ENCODE measurements around the gene KRTAP19-3. TPM values are rescaled to one million over a fixed set of nuclear protein-coding genes. Genes with fewer than 3 reads are reported as not detected.

The KRTAP19-3 gene
- total RNA-seq, 6 experiments from 2014 or later = not detected

GRCh38 chr21:30480145-30480544 is 11.7 kb downstream of the KRTAP19-3 start, which contains the start of gene KRTAP19-1:
Gene KRTAP19-1, minus strand, starts transcription at chr21:30480367. Its CDS starts 50 bp downstream, at chr21:30480317.
- H3K27me3 ChIP-seq = no peaks in the 10 kb centered on the region
- H3K27ac ChIP-seq = no peak within 1 kb of the TSS
- no peak within 1 kb of the TSS for H3K4me3 ChIP-seq
- TF ChIP-seq CTCF (IDR thresholded peaks at IDR 0.05) (no peak), POLR2A (IDR thresholded peaks at IDR 0.05) (no peak)
- intact Hi-C loops (cut with DNase I) = no loop called here
- DNase-seq (no peak), ATAC-seq (no peak)
- H3K4me1 ChIP-seq = no peaks in the 10 kb centered on the region
- H3K9me3 ChIP-seq = no peaks in the 10 kb centered on the region
- 29% methylated on average over 1 of the region's 7 CpGs for WGBS (ENCODE audit: insufficient coverage, low coverage, low lambda C conversion rate, missing lambda C conversion rate)
- H3K36me3 ChIP-seq = no peaks in the 10 kb centered on the region

GRCh38 chr21:30479259-30479658 is 12.6 kb downstream of the KRTAP19-3 start:
- TF ChIP-seq CTCF (IDR thresholded peaks at IDR 0.05) (no peak), POLR2A (IDR thresholded peaks at IDR 0.05) (no peak)

GRCh38 chr21:30478004-30478403 is 13.8 kb downstream of the KRTAP19-3 start:
- DNase-seq (no peak), ATAC-seq (no peak)
- TF ChIP-seq POLR2A (IDR thresholded peaks at IDR 0.05) = no peak
- WGBS (ENCODE audit: insufficient coverage, low coverage, low lambda C conversion rate, missing lambda C conversion rate) = 30% methylated on average over 3 of the region's 3 CpGs
- H3K9me3 ChIP-seq = no peaks in the 10 kb centered on the region
- H3K27me3 ChIP-seq = no peaks in the 10 kb centered on the region
- no peaks in the 10 kb centered on the region for H3K4me1 ChIP-seq
- intact Hi-C loops (cut with DNase I) = no loop called here
- H3K27ac ChIP-seq = no peak overlapping the region
- no peak overlapping the region for H3K4me3 ChIP-seq
- no peaks in the 10 kb centered on the region for H3K36me3 ChIP-seq

More at GRCh38 chr21:30479259-30479658, 12.6 kb downstream of the KRTAP19-3 start:
- H3K4me3 ChIP-seq = no peak overlapping the region
- H3K27me3 ChIP-seq = no peaks in the 10 kb centered on the region
- DNase-seq (no peak), ATAC-seq (no peak)
- WGBS (ENCODE audit: insufficient coverage, low coverage, low lambda C conversion rate, missing lambda C conversion rate) = 30% methylated on average over 4 of the region's 4 CpGs
- intact Hi-C loops (cut with DNase I) = no loop called here
- no peaks in the 10 kb centered on the region for H3K9me3 ChIP-seq
- no peaks in the 10 kb centered on the region for H3K4me1 ChIP-seq
- no peak overlapping the region for H3K27ac ChIP-seq
- H3K36me3 ChIP-seq = no peaks in the 10 kb centered on the region

GRCh38 chr21:30468900-30469714 is 22.7 kb downstream of the KRTAP19-3 start:
- DNase-seq = no peak
- no peak for TF ChIP-seq CTCF (IDR thresholded peaks at IDR 0.05)
- no peak for TF ChIP-seq POLR2A (IDR thresholded peaks at IDR 0.05)
- 34% methylated on average over 6 of the region's 6 CpGs for WGBS (ENCODE audit: insufficient coverage, low coverage, low lambda C conversion rate, missing lambda C conversion rate)
- Histone ChIP-seq H3K9me3 (no peaks in the 10 kb centered on the region), H3K4me3 (no peak overlapping the region), H3K36me3 (no peaks in the 10 kb centered on the region), H3K27me3 (no peaks in the 10 kb centered on the region), H3K27ac (no peak overlapping the region), H3K4me1 (no peaks in the 10 kb centered on the region)
- no peak for ATAC-seq
- intact Hi-C loops (cut with DNase I) = no loop called here

- TF ChIP-seq POLR2A (IDR thresholded peaks at IDR 0.05) (no peak), CTCF (IDR thresholded peaks at IDR 0.05) (peak in 1 of 4 donors; percentile 43)
- WGBS (ENCODE audit: insufficient coverage, low coverage, low lambda C conversion rate, missing lambda C conversion rate) = 34% methylated on average over 3 of the region's 3 CpGs
- Histone ChIP-seq H3K4me3 (no peak overlapping the region), H3K4me1 (no peaks in the 10 kb centered on the region), H3K27me3 (no peaks in the 10 kb centered on the region), H3K36me3 (no peaks in the 10 kb centered on the region), H3K27ac (no peak overlapping the region), H3K9me3 (no peaks in the 10 kb centered on the region)
- ATAC-seq (no peak), DNase-seq (no peak)
- intact Hi-C loops (cut with DNase I) = no loop called here
Measured at GRCh38 chr21:30463713-30464112, 28.1 kb downstream of the KRTAP19-3 start.
